B cell (primary cell): ENCODE data around the gene XIRP2. TPM values are rescaled to one million over a fixed set of nuclear protein-coding genes. Genes with fewer than 3 reads are reported as not detected.

ENCODE experiments used
- ATAC-seq: fragments of 200-7000 bp; cut with Tn5 transposase; one replicate; pipeline ENCODE4 v1.10.0; 2021; ENCODE audit warnings: low read depth, mild to moderate bottlenecking, moderate number of reproducible peaks, moderate library complexity
- CTCF ChIA-PET: fragments of 350-600 bp; sonication (Branson Sonifier 250); formaldehyde crosslinking; loops from one replicate; lab custom pipeline; 2021; ENCODE audit warnings: antibody characterized with exemption, inconsistent platforms; lab: Charles Lee
- POLR2A ChIA-PET: fragments of 350-600 bp; sonication (Branson Sonifier 250); formaldehyde crosslinking; loops from one replicate; lab custom pipeline; 2021; ENCODE audit warnings: antibody characterized with exemption; lab: Charles Lee
- DNase-seq: peaks from one replicate; pipeline ENCODE4 v3.0.0; 2013
- H2AFZ ChIP-seq: 2 replicates; pipeline ENCODE4 v1.6.1; 2012; ENCODE audit warnings: mild to moderate bottlenecking, low read depth, low read length; ENCODE audit not compliant: insufficient read depth, poor library complexity, severe bottlenecking
- H3K27ac ChIP-seq, 2 donors: 1 replicate in 1 of 2; 2 replicates in 1 of 2; pipeline ENCODE4 v1.5.1; 2012 to 2013; ENCODE audit warnings: low read length in 2 of 2, mild to moderate bottlenecking in 2 of 2, moderate library complexity in 1 of 2
- H3K27me3 ChIP-seq, 4 experiments: fragments of 200-600 bp in 1 of 4; sonication (generic) in 1 of 4; replicated peaks in 1 of 4; 1 replicate in 2 of 4; 2 replicates in 2 of 4; pipeline versions ENCODE4 v1.6.1 to v1.7.0; 2013 to 2016; ENCODE audit warnings: low read length in 3 of 4, mild to moderate bottlenecking in 2 of 4, mixed read lengths in 1 of 4, moderate library complexity in 1 of 4; ENCODE audit not compliant: insufficient read depth in 4 of 4, control insufficient read depth in 3 of 4; ENCODE audit errors: control extremely low read depth in 1 of 4
- H3K36me3 ChIP-seq, 2 experiments: replicated peaks in 1 of 2; 1 replicate in 1 of 2; 2 replicates in 1 of 2; pipeline versions ENCODE4 v1.6.1 to v1.7.1; 2013; ENCODE audit warnings: low read length in 1 of 2; ENCODE audit not compliant: insufficient read depth in 2 of 2, control insufficient read depth in 1 of 2; ENCODE audit errors: control extremely low read depth in 1 of 2, extremely low read depth in 1 of 2
- H3K4me1 ChIP-seq, 2 donors: fragments of 200-600 bp in 1 of 2; sonication (generic) in 1 of 2; 1 replicate in 1 of 2; 2 replicates in 1 of 2; pipeline versions ENCODE4 v1.5.1 to v1.6.1; 2013 to 2017; ENCODE audit warnings: low read length in 2 of 2; ENCODE audit not compliant: control insufficient read depth in 2 of 2, insufficient read depth in 2 of 2
- H3K4me2 ChIP-seq: replicated peaks from 2 replicates; pipeline ENCODE3; 2012; ENCODE audit warnings: mild to moderate bottlenecking, low read depth, low read length; ENCODE audit not compliant: poor library complexity, severe bottlenecking
- H3K4me3 ChIP-seq, 5 experiments: fragments of 200-600 bp in 1 of 5; sonication (generic) in 1 of 5; 1 replicate in 3 of 5; 2 replicates in 2 of 5; pipeline versions ENCODE4 v1.5.1 to v1.7.0; 2011 to 2016; ENCODE audit warnings: low read length in 4 of 5, mild to moderate bottlenecking in 4 of 5, low read depth in 2 of 5, control low read depth in 1 of 5, moderate library complexity in 1 of 5; ENCODE audit not compliant: insufficient read depth in 1 of 5; ENCODE audit errors: control extremely low read depth in 1 of 5, extremely low read depth in 1 of 5
- H3K79me2 ChIP-seq: fragments of 200-600 bp; sonication (generic); one replicate; pipeline ENCODE4 v1.6.0; 2016; ENCODE audit warnings: low read length; ENCODE audit not compliant: control insufficient read depth, insufficient read depth
- H3K9ac ChIP-seq: fragments of 200-600 bp; sonication (generic); 2 replicates; pipeline ENCODE4 v1.6.1; 2017; ENCODE audit warnings: mild to moderate bottlenecking, low read length, moderate library complexity
- H3K9me3 ChIP-seq, 3 donors: one replicate each; pipeline versions ENCODE4 v1.6.1 to v1.7.1; 2013; ENCODE audit warnings: low read length in 2 of 3; ENCODE audit not compliant: control insufficient read depth in 2 of 3, insufficient read depth in 1 of 3; ENCODE audit errors: control extremely low read depth in 1 of 3
- H4K20me1 ChIP-seq: 2 replicates; pipeline ENCODE4 v1.6.0; 2012; ENCODE audit warnings: mild to moderate bottlenecking, low read length; ENCODE audit not compliant: insufficient read depth, control insufficient read depth, poor library complexity, severe bottlenecking
- H3K27ac Mint-ChIP-seq: one replicate; pipeline ENCODE4 v1.8.0; 2021; ENCODE audit warnings: mixed read lengths
- H3K27me3 Mint-ChIP-seq: one replicate; pipeline ENCODE4 v1.8.0; 2021; ENCODE audit warnings: mixed read lengths
- H3K4me1 Mint-ChIP-seq: one replicate; pipeline ENCODE4 v1.8.0; 2021; ENCODE audit warnings: mixed read lengths
- H3K4me3 Mint-ChIP-seq: one replicate; pipeline ENCODE4 v1.8.0; 2021; ENCODE audit warnings: mixed read lengths
- H3K9me3 Mint-ChIP-seq: one replicate; pipeline ENCODE4 v1.8.0; 2022; ENCODE audit warnings: mixed read lengths; ENCODE audit not compliant: insufficient read depth
- CTCF ChIP-seq: fragments of 200-600 bp; IDR thresholded peaks from one replicate; pipeline ENCODE4 v1.8.0; 2022; ENCODE audit warnings: antibody characterized with exemption, mild to moderate bottlenecking
- EZH2 ChIP-seq: IDR thresholded peaks from 2 replicates; pipeline ENCODE4 v1.6.1; 2012; ENCODE audit warnings: borderline replicate concordance, low read depth, mild to moderate bottlenecking, moderate library complexity, low read length; ENCODE audit not compliant: insufficient read depth, poor library complexity, severe bottlenecking
- WGBS: methylation state at CpG from one replicate; pipeline ENCODE4 v1.1.5; 2013; ENCODE audit warnings: missing lambda C conversion rate; ENCODE audit not compliant: insufficient coverage; 5-methylcytosine and 5-hydroxymethylcytosine counted together
- intact Hi-C: fragments of 100-400 bp; cut with micrococcal nuclease; formaldehyde crosslinking; loops from one replicate; pipeline ENCODE4 v1.10.0; 2022
- polyA plus RNA-seq: library from polyadenylated mRNA; depleted of rRNA; stranded (reverse); fragments of >200 nt; gene quantifications from 2 replicates; pipeline ENCODE4 v1.2.3, GENCODE V29; 2012
- total RNA-seq, 2 donors: library from RNA; stranded (reverse); fragments of 120-200 nt in 1 of 2; gene quantifications; 1 replicate in 1 of 2; 2 replicates in 1 of 2; pipeline versions ENCODE4 v1.2.3 to v1.2.4, GENCODE V29; 2013 to 2022

Gene XIRP2
- total and polyA plus RNA-seq, 2 donors (not counting 1 experiment from before 2014, with no cell fraction given): not detected

DNA sequence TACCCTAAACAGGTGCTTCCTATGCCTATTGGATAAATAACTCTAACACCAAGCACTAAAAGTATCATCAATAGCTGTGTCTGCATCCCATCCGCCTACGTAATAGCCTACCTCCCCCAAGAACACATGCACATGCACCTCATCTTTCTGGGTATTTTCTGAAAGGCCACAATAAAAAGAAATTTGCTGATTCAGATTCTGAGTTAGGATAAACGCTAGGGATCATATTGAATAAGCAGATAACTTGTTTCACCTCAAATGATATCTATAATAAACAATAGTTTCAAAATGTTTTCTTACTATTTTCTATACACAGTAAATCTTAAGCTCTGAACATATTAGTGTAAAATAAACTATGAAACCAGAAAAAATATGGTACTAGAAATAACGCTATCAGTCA, 112.9 kb downstream of the XIRP2 start:
- Histone ChIP-seq H3K79me2 (no peaks in the 10 kb centered on the region), H3K36me3 (no peaks in the 10 kb centered on the region), H3K9me3 (peaks cover 0 to 2% (median 0%) of the 10 kb centered on the region in 3 donors), H3K4me2 (no peak overlapping the region), H3K9ac (no peak overlapping the region), H3K27ac (no peak overlapping the region), H4K20me1 (no peaks in the 10 kb centered on the region), H2AFZ (no peak overlapping the region), H3K4me3 (no peak overlapping the region), H3K4me1 (no peaks in the 10 kb centered on the region), H3K27me3 (no peaks in the 10 kb centered on the region)
- CTCF ChIA-PET: no interaction called here
- Mint-ChIP-seq H3K27ac (no peak overlapping the region), H3K9me3 (peaks cover 3% of the 10 kb centered on the region), H3K4me1 (no peaks in the 10 kb centered on the region), H3K4me3 (no peak overlapping the region), H3K27me3 (no peaks in the 10 kb centered on the region)
- POLR2A ChIA-PET: no interaction called here
- intact Hi-C loops: no loop called here
- no peak for TF ChIP-seq EZH2
- no peak for TF ChIP-seq CTCF
- DNase-seq (no peak), ATAC-seq (no peak)
- 90% methylated on average over 2 of the region's 4 CpGs for WGBS

DNA sequence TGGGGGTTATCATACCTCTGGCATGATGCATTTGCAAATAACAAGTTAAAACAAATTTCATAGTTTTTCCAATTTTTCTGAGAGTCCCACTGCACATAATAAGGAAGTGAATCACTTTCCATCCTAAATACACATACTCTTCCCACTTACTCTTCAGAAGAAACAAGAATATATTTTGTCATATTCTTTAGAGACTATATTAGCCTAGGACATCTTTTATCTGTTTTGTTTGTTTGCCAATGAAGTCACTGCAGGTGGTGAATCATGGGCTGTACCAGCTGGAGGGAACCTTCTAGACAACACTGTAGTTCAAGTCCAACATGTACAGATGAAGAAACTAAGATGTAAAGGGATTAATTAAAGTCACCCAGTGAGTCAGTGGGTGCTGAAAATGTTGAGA, 116.8 kb downstream of the XIRP2 start:
- CTCF ChIA-PET: no interaction called here
- TF ChIP-seq EZH2 (no peak), CTCF (no peak)
- no peak for ATAC-seq
- intact Hi-C loops: no loop called here
- Histone ChIP-seq H3K9ac (no peak overlapping the region), H3K4me3 (no peak overlapping the region), H4K20me1 (no peaks in the 10 kb centered on the region), H3K36me3 (no peaks in the 10 kb centered on the region), H2AFZ (no peak overlapping the region), H3K4me1 (no peaks in the 10 kb centered on the region), H3K9me3 (no peaks in the 10 kb centered on the region), H3K79me2 (no peaks in the 10 kb centered on the region), H3K4me2 (no peak overlapping the region), H3K27me3 (no peaks in the 10 kb centered on the region), H3K27ac (no peak overlapping the region)
- DNase-seq: no peak
- H3K4me3 Mint-ChIP-seq: no peak overlapping the region
- H3K9me3 Mint-ChIP-seq: no peaks in the 10 kb centered on the region
- POLR2A ChIA-PET: no interaction called here
- H3K27ac Mint-ChIP-seq: no peak overlapping the region
- no peaks in the 10 kb centered on the region for H3K27me3 Mint-ChIP-seq
- H3K4me1 Mint-ChIP-seq: no peaks in the 10 kb centered on the region
